Left kidney (tissue), 8 donors: ENCODE results near the gene HPSE. TPM values are rescaled to one million over a fixed set of nuclear protein-coding genes. Genes with fewer than 3 reads are reported as not detected.

ENCODE experiments used
- DNase-seq: peaks from one replicate; pipeline ENCODE4 v3.0.0-alpha.2; 2013
- long read RNA-seq, 8 donors: transcript quantifications; one replicate each; lab custom pipeline, GENCODE V29; 2026
- polyA plus RNA-seq: library from polyadenylated mRNA; unstranded; fragments of 120-200 nt; gene quantifications from one replicate; pipeline ENCODE4 v1.2.1, GENCODE V29; 2013; ENCODE audit not compliant: insufficient read length

HPSE gene
- 1.1 TPM for polyA plus RNA-seq
- long read RNA-seq, donor 1 = 0 reads
- long read RNA-seq, donor 2 = 0 reads
- long read RNA-seq, donor 3 = 0 reads
- long read RNA-seq, donor 4 = 0 reads
- long read RNA-seq, donor 5, full-length matches to known transcripts = 1 of 1 reads
- long read RNA-seq, donor 5, partial matches to known transcripts = 0 of 1 reads
- long read RNA-seq, donor 5, other reads (novel, unspliced or antisense) = 0 of 1 reads
- long read RNA-seq, donor 6 = 0 reads
- long read RNA-seq, donor 7 = 0 reads
- long read RNA-seq, donor 8 = 0 reads

DNA sequence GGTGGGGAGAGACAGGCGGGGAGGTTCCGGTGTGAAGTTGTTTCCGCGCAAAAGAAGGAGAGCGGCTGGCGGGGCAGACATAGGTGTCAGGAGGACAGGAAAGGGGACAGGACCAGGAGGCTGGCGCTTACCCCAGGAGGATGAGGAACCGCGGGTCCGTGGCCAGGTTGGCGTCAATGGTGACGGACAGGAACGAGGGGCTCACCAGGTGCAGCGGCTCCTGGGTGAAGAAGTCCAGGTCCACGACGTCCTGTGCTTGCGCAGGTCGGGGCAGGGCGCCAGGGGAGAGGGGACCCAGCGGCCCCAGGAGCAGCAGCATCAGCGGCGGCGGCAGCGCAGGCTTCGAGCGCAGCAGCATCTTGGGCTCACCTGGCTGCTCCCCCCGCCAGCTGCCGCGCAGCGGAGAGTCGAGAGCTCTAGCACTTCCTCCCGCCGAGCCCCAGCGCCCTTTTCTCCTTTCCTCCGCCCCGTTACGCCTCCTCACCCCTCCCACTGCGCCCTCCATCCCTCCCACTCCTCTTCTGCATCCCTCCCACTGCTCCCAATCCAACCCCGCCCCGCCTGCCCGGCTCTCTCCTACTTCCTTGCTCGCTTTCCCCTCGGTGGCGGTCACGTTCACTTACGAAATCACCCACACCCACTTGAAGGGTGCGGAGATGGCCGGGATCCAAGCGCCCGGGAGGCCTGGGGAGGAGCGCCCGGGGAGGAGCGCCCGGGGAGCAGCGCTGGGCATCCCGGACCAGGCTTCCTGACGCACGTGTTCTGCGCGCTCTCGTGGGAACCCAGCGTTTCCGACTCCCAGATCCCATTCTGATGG lies at the start of gene HPSE:
TSS of gene HPSE (minus strand) at position 424 of the 817 bp plus-strand sequence. CDS start at position 358, 66 bp downstream.
- DNase-seq = peak; percentile 68

DNA sequence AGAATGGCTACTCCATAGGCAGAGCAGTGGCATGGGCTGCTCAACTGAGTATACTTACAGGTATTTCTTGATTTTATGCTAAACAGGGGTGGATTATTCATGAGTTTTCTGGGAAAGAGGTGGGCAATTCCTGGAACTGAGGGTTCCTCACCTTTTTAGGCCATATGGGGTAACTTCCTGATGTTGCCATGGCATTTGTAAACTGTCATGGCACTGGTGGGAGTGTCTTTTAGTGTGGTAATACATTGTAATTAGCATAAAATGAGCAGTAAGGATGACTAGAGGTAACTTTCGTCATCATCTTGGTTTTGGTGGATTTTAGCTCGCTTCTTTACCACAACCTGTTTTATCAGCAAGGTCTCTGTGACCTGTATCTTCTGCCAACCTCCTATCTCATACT lies 48.2 kb upstream of the HPSE start:
- no peak for DNase-seq

DNA sequence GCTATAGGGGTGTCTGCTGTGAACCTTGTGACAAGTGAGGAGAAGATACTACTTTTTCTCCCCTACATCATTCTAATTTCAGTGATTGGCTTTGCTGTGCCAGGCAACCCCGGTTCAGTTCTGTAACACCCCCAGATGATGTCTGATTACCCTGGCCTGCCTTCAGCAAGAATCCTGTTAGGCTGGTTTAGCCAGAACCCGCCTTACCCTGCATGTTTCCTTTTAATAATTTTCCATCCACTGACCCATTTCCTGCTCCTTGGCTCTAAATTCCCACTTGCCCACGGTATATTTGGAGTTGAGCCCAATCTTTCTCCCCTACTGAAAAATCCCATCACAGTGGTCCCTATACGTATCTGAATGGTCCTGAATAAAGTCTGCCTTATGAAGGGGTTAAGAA lies 46.5 kb upstream of the HPSE start:
- no peak for DNase-seq

DNA sequence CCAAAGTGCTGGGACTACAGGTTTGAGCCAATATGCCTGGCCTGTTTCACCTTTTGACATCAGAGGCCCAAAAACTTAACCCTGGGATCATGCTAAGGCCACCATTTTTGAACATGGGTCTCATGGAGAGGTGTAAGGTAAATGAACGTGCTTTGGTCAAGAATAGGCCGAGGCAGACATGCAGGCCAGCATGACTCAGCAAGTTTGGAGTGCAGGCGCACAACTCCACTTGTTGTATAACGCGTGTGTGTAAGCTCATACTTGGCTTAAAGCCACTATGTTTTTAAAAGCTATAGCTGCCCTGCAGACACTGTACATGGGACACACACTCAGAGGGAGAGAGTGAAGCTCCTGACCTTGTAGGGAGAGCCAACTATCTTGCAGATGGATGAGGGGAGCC lies 43.8 kb upstream of the HPSE start:
- no peak for DNase-seq

DNA sequence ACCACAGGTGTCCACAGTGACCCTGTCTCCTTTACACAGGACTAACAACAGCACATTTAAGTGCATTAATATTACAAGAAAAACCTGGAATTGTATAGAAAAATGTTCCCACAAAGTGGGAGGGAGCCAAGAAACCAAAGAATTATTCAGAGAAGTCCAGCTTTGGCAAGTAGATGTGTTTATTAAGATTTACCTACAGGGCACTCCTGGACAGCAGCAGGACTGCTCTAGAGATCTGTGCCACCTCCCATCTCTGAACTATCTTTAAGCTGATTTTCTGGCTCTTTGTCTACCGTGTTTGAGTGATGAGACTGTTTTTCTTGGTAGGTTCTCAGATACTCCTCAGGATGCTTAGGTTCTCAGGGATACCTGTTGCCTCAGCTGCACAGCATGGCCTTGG lies 38.3 kb upstream of the HPSE start:
- no peak for DNase-seq

DNA sequence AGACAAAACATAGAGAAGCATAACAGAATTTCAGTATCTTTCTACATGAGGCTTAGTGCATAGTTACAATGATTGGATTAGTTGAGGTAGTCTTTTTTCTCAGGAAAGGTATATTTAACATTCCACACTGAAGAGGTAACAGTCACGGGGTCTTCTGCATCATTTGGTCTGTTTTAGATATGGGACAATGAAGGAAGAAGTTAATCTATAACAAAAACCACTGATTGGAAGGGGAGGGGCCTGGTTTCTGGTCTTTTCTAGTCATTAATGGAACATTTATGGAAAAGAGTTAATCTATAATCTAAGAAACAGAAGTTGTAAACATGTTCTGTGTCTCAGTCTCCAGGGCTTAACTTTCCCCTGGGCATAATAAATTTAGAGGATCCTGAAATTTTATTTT lies 37.3 kb upstream of the HPSE start:
- DNase-seq = no peak

DNA sequence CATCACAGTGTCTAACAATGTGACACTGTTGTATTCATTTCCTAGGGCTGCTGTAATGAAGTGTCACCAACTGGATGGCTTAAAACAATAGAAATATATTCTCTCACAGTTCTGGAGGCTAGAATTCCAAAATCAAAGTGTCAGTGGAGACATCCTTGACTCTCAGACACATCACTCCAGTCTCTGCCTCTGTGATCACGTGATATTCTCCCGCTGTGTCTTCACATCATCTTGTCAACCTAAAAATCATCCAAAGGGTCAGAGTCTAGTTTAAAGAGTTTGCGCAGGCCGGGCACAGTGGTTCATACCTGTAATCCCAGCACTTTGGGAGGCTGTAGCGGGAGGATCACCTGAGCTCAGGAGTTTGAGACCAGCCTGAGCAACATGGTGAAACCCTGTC lies 36.6 kb upstream of the HPSE start:
- no peak for DNase-seq

DNA sequence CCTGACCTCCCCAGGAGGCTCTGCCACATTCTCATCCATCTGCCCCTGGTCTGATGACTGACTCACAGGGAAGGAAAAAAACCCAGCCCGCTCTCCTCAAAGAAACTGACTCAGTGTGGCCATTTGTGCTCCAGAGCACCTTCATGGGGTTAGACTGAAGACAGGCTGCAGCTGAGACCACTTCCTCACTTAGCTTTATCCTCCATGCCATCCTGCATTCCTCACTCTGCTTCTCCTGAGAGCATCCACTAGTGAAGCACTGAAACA lies 35.9 kb upstream of the HPSE start:
- DNase-seq = no peak

DNA sequence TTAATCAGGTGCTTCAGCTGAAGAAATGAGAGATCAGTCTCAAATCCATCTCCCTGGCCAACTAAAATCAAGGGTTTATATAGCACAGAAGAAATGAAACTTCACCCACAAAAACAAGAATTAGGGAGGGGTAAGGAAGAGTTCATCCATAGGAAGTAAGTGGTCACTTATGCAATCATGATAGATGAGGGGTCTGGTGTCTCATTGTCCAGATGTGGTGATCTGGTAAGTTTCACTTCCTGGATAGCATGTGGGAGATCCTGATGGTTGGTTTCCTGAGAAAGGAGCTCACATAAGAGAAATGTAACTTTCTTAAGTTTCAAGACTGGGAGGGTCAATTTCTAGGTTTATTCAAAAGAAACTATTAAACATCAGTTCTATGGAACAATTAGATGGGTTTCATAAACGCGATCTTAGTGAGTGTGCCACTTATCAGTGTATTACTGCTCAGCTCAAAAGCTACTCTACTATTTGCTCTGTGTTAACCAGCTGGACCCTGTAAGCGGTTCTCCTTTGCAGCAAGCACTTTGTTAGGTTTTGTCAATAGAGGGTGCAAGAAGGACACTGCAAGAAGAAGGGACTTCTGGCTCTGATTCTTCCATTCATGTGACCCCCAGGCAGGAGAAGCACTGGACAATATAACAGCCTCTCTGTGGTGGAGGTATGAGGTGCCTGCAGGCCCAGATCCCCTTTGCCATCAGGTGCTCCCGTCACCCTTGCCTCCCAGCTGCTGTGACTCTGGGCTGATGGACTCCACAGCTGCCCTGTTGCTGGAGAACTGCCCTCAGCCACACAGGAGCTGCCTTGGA lies 35.4 kb upstream of the HPSE start:
- DNase-seq = no peak

DNA sequence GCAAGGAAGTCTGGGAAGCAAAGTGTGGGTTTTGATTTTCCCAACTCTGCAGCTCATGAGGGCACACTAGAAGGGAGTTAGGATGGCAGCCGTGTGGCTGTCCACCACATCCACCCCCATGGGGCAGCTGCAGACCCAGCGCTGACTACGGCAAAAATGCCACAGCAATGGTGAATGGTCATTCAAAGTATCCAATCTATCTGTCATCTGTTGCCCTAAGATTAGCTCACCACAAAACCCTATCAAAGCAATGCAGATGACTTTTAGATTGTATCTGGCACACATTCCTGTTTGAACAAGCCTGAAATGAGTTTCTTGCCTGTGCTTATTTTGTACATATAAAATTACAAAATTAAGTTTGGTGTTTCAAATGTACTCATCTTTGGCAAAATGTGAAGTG lies 29.7 kb upstream of the HPSE start:
- no peak for DNase-seq

DNA sequence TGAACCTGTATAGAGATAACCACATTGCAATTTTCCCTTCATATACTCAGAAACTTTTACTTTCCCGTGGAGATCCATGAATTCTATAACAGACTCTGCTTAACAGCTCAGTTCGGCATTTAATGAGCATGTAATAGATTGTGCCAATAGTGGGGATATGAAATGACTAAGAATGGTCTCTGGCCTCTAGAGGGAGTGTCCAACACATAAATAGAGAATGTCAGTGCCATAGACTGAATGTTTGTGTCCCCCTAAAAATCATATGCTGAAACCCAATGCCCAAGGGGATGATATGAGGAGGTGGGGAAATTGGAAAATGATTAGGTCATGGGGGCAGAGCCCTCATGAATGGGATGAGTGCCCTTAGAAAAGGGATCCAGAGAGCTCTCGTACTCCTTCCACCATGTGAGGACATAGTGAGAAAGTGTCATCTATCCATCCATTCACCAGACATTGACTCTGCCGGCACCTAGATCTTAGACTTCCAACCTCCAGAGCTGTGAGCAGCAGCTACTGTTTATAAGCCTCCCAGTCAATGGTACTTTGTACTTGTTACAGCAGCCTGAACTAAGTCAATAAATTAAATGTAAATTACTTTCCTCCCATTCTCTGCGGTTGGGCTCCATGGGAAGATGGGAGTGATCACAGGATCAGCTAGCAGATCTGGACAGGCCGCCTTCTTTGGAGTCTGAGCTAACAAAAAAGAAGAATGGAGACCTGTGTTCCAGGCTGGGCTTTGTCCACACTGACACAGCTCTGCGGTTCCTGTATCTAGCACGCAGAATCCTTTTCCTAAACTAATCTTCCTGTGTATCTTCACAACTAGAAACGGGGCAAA lies 28.1 kb upstream of the HPSE start:
- DNase-seq = no peak

DNA sequence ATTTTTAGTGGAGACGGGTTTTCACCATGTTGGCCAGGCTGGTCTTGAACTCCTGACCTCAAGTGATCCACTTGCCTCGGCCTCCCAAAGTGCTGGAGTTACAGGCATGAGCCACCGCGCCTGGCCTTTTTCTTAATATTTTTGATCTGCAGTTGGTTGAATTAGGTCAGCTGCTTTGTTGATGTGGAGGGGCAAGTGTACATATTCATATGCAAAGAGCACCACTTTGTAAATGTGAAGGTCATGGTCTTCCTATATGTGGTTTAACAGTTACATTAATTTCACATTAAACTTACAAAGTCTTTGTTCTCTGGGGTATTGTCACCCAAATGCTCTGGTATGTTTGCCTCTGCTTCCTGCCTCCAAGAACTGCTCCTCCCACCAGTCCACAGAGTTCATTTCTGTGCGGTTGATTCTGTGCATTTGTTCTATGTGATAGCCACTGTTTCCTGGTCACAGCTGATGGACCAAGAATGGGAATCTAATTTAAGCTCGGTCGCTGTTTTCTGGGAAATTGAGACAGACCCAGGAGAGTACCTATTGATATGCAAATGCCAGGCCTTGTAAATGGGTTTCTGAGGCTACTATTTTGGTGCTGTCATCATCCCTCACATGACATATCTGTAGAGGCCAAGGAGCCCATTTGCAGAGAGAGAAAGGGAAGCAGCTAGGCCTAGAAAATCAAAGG lies 26.9 kb upstream of the HPSE start:
- DNase-seq = no peak

DNA sequence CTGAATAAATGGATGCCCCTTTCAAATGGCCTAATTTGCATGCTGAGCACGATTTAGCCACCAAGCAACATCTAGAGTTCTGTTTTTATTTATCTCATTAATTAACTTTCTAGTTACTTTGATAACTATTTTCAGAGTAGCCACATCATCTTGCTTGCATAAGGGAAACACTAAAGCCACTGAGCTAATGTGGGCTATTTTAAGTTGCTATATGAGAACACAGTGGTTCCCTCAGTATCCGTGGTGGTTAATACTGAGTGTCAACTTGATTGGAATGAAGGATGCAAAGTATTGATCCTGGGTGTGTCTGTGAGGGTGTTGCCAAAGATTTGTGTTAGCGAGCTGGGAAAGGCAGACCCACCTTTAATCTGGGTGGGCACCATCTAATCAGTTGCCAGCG lies 25.4 kb upstream of the HPSE start:
- no peak for DNase-seq

DNA sequence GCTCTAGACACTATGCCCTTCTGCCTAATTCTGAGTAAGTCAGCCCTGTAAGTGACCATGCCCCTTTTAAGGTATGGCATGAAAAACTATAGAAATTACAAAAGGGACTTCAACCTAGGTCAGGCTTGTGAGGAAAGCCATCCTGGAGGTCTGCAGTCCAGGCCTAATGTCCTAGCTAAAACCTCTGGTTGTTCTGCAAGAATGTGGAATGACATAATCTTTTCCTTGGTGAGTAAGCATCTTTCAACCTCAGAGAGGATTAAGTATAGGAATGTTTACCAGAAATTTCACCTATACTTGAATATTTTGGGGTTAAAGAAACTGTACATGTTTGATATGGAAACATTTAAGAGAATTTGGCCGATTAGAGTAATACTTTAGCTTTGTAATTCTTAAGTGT lies 23.8 kb upstream of the HPSE start:
- DNase-seq = no peak

DNA sequence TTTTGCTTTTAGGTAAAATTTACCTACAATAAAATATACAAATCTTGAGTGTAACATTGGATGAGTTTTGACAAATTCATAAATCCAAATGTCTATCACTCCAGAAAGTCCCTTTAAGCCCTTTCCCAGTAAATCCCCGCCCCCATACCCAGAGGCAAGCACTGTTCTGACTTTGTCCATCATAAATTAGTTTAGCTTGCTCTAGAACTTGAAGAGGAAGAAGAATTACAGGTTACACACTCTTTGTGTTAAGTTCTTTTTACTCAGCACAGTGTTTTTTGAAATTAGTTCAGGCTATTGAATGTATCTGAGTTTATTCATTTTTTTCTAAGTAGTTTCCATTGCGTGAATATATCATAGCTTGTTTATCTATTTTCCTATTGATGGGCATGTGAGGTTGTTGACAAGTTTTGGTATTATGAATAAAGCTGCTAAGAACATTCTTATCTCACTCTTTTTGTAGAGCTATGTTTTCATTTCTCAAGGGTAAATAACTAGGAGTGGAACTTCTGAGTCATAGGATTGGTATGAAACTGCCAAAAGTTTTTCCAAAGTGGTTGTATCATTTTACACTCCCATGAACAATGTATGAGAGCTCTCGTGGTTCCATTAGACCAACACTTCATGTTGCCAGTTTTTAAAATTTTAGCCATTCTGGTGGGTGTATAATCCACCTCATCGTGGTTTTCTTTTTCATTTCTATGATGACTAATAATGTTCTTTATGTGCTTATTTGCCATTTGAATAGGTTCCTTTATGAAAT lies 22.4 kb upstream of the HPSE start:
- DNase-seq = no peak

DNA sequence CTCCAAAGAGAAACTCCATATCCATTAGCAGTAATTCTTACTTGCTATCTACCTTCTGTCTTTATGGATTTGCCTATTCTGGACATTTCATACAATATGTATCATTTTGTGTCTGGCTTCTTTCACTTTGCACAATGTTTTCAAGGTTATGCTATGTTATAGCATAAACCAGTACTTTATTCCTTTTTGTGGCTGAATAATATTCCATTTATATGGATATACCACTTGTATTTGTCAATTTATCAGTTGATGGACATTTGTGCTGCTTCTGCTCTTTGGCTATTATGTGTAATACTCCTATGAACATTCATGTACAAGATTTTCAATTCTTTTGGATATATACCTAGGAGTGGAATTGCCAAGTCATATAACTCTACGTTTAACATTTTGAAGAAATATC lies 18.9 kb upstream of the HPSE start:
- DNase-seq = no peak

DNA sequence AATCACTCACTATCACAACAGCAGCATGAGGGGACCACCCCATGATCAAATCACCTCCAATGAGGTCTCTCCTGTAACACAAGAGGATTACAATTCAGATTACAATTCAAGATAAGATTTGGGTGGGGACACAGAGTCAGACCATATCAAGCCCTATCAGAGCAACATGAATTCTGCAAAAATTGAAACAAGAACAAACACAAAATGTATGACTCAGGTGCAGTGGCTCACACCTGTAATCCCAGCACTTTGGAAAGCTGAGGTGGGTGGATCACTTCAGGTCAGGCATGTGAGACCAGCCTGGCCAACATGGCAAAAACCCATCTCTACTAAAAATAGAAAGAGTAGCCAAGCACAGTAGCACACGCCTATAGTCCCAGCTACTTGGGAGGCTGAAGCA lies 13.4 kb upstream of the HPSE start:
- no peak for DNase-seq

DNA sequence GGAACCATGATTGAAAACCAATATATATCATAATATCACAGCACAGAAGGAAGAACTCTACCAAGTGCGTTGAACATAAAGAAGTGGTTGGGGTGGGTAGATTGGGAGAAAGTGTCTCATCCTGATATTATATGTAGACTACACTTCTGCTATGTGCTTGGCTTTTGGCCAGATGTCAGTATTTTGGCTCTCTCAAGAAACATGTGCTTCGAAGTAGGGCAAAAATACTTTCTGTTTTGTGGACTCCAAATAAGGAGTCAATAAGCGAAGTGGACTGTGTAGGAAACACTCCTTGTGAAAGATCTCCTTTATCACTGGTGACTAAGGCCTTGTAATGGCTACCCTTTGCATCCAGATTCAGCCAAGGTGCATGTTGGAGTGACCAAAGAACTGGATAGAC lies 7.8 kb upstream of the HPSE start:
- no peak for DNase-seq

DNA sequence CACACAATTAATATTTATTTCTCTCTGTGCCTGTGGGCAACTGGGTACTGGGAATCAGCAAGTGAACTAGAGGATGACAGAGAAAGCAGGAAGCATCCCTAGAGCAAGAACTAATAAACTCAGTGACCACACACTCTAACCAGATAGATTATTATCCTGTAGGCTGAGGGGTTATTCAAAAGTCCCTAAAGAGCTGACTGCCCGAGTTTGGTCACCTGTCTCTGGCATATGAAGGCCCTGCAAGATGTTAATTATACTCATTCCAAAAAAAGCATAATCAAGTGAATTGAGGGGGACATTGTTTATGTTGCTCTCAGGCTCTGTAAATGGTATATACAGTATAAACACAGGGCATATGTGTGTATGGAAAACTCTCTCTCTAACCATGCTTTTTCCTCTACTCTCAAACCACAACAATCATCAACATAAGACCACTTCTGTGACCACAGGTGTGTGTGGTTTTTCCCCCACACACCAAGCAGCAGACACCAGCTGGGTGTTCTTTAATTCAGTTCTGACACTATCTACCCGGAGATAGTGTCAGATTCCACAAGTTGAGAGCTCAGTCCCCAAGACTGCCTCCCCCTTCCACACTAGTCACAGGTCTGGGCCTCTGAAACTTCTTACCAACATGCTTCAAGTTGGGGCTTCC lies 6.2 kb upstream of the HPSE start:
- DNase-seq = no peak

DNA sequence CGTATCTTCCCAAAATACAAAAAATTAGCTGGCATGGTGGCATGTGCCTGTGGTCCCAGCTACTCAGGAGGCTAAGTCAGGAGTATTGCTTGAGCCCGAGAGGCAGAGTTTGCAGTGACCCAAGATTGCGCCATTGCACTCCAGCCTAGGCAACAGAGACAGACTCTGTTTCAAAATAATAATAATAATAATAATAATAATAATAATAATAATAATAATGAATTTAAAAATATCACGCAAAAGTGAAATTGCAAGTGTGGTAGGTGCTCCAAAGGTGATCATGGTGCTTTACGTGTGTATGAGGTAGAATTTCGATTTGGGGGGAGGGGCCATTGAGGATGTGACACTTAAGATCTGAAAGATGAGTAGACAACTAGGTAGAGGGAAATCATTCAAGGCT lies 4.9 kb upstream of the HPSE start:
- DNase-seq = no peak
